Ovary (tissue), 3 donors: ENCODE data around the gene TRAF3IP3.

Source experiments
- CTCF ChIP-seq, 3 donors: fragments of 450-650 bp in 2 of 3; fragments of 200-600 bp in 1 of 3; IDR thresholded peaks; one replicate each; pipeline versions ENCODE4 v1.5.1 to v1.8.0; 2016 to 2022; ENCODE audit warnings: antibody characterized with exemption in 3 of 3, mild to moderate bottlenecking in 1 of 3
- EP300 ChIP-seq: sonication (generic); formaldehyde crosslinking; IDR thresholded peaks from one replicate; pipeline ENCODE4 v1.6.1; 2017; ENCODE audit warnings: antibody characterized with exemption
- POLR2A ChIP-seq: fragments of 450-650 bp; IDR thresholded peaks from one replicate; pipeline ENCODE4 v1.6.1; 2017; ENCODE audit warnings: antibody characterized with exemption, mild to moderate bottlenecking, moderate library complexity
- donor health status: DM: no; HTN: no; CAD: no.

- TF ChIP-seq CTCF (IDR thresholded peaks at IDR 0.05) (no peak), POLR2A (no peak), EP300 (no peak)
Observed at GRCh38 chr1:209761011-209761635, 5.3 kb downstream of the TRAF3IP3 start.
